Mammary epithelial cell (primary cell): ENCODE measurements around the gene METTL1.

Experiments
- EZH2 ChIP-seq: IDR thresholded peaks from 2 replicates; pipeline ENCODE4 v1.6.1; 2012; ENCODE audit warnings: low read length, inconsistent platforms, borderline replicate concordance
- TF ChIP-seq, protein P1 (sequence below), 2 donors: IDR thresholded peaks in 1 of 2; conservative IDR thresholded peaks in 1 of 2; 2 replicates each; pipeline ENCODE4 v1.5.1; 2011 to 2012; ENCODE audit warnings: inconsistent platforms in 2 of 2, low read length in 2 of 2, mild to moderate bottlenecking in 2 of 2, control low read depth in 1 of 2, low read depth in 1 of 2; ENCODE audit not compliant: insufficient read depth in 1 of 2; ENCODE audit errors: extremely low read depth in 1 of 2

GRCh38 chr12:57758552-57759359 lies 13.1 kb downstream of the METTL1 start:
- TF ChIP-seq EZH2 = no peak
- TF ChIP-seq, protein P1, sequence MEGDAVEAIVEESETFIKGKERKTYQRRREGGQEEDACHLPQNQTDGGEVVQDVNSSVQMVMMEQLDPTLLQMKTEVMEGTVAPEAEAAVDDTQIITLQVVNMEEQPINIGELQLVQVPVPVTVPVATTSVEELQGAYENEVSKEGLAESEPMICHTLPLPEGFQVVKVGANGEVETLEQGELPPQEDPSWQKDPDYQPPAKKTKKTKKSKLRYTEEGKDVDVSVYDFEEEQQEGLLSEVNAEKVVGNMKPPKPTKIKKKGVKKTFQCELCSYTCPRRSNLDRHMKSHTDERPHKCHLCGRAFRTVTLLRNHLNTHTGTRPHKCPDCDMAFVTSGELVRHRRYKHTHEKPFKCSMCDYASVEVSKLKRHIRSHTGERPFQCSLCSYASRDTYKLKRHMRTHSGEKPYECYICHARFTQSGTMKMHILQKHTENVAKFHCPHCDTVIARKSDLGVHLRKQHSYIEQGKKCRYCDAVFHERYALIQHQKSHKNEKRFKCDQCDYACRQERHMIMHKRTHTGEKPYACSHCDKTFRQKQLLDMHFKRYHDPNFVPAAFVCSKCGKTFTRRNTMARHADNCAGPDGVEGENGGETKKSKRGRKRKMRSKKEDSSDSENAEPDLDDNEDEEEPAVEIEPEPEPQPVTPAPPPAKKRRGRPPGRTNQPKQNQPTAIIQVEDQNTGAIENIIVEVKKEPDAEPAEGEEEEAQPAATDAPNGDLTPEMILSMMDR (conservative IDR thresholded peaks at IDR 0.05 in 1 of 2, IDR thresholded peaks at IDR 0.05 in 1 of 2; ENCODE audit: extremely low read depth in 1 of 2, insufficient read depth in 1 of 2, low read depth in 1 of 2, low read length in 2 of 2) = no peak
